Fibroblast of mammary gland (primary cell): Measurements from ENCODE around the gene ANK3.

Source experiments
- DNase-seq: peaks from one replicate; pipeline ENCODE4 v3.0.0-alpha.2; 2010; ENCODE audit warnings: low read depth
- H3K4me3 ChIP-seq: 2 replicates; pipeline ENCODE4 v1.5.1; 2011; ENCODE audit warnings: low read depth, mild to moderate bottlenecking, low read length, moderate library complexity; ENCODE audit not compliant: control insufficient read depth
- CTCF ChIP-seq: conservative IDR thresholded peaks from 2 replicates; pipeline ENCODE4 v1.5.1; 2011; ENCODE audit warnings: low read depth, low read length, inconsistent platforms; ENCODE audit not compliant: control insufficient read depth, insufficient read depth

ANK3 gene

GRCh38 chr10:60394446-60394845 is 4.8 kb upstream of the ANK3 start:
- no peak overlapping the region for H3K4me3 ChIP-seq
- no peak for TF ChIP-seq CTCF
- no peak for DNase-seq

GRCh38 chr10:60390224-60390626 is 550 bp upstream of the ANK3 start:
- DNase-seq = peak; percentile 80
- no peak for TF ChIP-seq CTCF
- H3K4me3 ChIP-seq = no peak overlapping the region

- no peak for DNase-seq
- TF ChIP-seq CTCF = no peak
These were observed 870 bp downstream of the ANK3 start for GRCh38 chr10:60388709-60389301.

GRCh38 chr10:60388116-60388625 is 1.5 kb downstream of the ANK3 start:
- TF ChIP-seq CTCF = no peak
- DNase-seq = no peak
- H3K4me3 ChIP-seq = no peak overlapping the region

More at GRCh38 chr10:60388709-60389301, 870 bp downstream of the ANK3 start:
- no peak overlapping the region for H3K4me3 ChIP-seq

- TF ChIP-seq CTCF = no peak
- H3K4me3 ChIP-seq = no peak overlapping the region
- no peak for DNase-seq
These were observed 2.1 kb downstream of the ANK3 start for GRCh38 chr10:60387531-60387930.

GRCh38 chr10:60385399-60385738 is 4.3 kb downstream of the ANK3 start:
- DNase-seq = no peak
- TF ChIP-seq CTCF = no peak

More at GRCh38 chr10:60385399-60385738, 4.3 kb downstream of the ANK3 start:
- H3K4me3 ChIP-seq = no peak overlapping the region
